ENCODE data around the gene MMP11. TPM values are rescaled to one million over a fixed set of nuclear protein-coding genes. Genes with fewer than 3 reads are reported as not detected.

MMP11 gene
- total RNA-seq, 1 experiment from 2014 or later: 7.4 TPM

DNA sequence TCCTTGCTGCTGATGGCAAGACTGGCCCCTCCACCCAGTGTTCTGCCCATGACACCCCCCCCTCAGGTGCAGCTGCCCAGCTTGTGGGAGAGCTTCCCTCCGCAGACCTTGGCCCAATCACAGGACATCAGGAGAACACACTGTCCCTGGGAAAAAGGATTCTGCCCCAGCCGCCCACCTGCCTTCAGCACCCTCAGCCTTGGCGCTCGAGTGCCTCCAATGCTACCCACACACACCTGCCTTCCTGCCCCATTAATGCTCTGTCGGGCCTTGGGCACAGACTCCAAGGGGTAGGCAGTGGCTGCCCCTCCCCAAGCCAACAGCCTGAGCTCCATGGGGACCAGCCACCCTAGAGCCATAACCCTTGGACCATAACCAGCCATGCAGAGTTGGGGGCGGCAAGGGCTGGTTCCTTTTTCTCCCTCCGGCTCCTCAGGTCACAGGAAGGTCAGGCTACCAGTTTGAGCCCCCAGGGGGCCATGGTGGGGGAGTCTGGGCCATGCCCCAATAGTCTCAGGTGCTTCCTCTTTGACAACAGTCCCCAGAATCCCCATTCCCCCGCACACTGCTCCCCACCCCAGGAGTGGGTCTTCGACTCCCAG, 20.5 kb upstream of the MMP11 start:
- Histone ChIP-seq H3K4me1 (ENCODE audit: control insufficient read depth in 1 of 2, insufficient read depth in 2 of 2, low read length in 2 of 2) (peaks cover 8 to 25% of the 10 kb centered on the region in 2 experiments), H2AFZ (ENCODE audit: low read depth, low read length, poor library complexity, severe bottlenecking) (no peak overlapping the region), H4K20me1 (ENCODE audit: insufficient read depth) (no peaks in the 10 kb centered on the region), H3K27me3 (ENCODE audit: insufficient read depth, low read length) (no peaks in the 10 kb centered on the region), H3K4me2 (ENCODE audit: low read length) (peak overlapping the region; percentile 94), H3K9ac (ENCODE audit: low read length) (peak overlapping the region; percentile 92), H3K9me3 (ENCODE audit: control insufficient read depth in 1 of 2, insufficient read depth in 1 of 2, low read depth in 1 of 2, low read length in 2 of 2) (no peaks in the 10 kb centered on the region), H3K79me2 (ENCODE audit: insufficient read depth, low read length) (no peaks in the 10 kb centered on the region), H3K9me2 (ENCODE audit: insufficient read depth) (no peaks in the 10 kb centered on the region), H3K36me3 (ENCODE audit: control insufficient read depth in 1 of 2, insufficient read depth in 2 of 2, low read length in 2 of 2) (no peaks in the 10 kb centered on the region), H3K4me3 (replicated peaks in 1 of 2; ENCODE audit: low read depth in 1 of 2, low read length in 2 of 2) (peak overlapping the region; percentile 65 to 81), H3K27ac (ENCODE audit: low read depth, low read length) (peak overlapping the region; percentile 86)
- ATAC-seq (no peak), DNase-seq (ENCODE audit: low read depth, low spot score) (no peak)
- CTCF ChIA-PET: interaction anchor here (0.6 kb wide), 1 partner anchor 18 kb away, joined by 3 read pairs; no protein-coding TSS in a partner anchor
- intact Hi-C loops (cut with micrococcal nuclease): no loop called here
- TF ChIP-seq CEBPB (IDR thresholded peaks at IDR 0.05; ENCODE audit: low read depth) (no peak), TCF7L2 (IDR thresholded peaks at IDR 0.05; ENCODE audit: borderline replicate concordance, extremely low read depth, insufficient read depth, insufficient read length) (no peak), ZNF274 (IDR thresholded peaks at IDR 0.05; ENCODE audit: low read depth, low read length) (no peak)
- TF ChIP-seq, protein P1, sequence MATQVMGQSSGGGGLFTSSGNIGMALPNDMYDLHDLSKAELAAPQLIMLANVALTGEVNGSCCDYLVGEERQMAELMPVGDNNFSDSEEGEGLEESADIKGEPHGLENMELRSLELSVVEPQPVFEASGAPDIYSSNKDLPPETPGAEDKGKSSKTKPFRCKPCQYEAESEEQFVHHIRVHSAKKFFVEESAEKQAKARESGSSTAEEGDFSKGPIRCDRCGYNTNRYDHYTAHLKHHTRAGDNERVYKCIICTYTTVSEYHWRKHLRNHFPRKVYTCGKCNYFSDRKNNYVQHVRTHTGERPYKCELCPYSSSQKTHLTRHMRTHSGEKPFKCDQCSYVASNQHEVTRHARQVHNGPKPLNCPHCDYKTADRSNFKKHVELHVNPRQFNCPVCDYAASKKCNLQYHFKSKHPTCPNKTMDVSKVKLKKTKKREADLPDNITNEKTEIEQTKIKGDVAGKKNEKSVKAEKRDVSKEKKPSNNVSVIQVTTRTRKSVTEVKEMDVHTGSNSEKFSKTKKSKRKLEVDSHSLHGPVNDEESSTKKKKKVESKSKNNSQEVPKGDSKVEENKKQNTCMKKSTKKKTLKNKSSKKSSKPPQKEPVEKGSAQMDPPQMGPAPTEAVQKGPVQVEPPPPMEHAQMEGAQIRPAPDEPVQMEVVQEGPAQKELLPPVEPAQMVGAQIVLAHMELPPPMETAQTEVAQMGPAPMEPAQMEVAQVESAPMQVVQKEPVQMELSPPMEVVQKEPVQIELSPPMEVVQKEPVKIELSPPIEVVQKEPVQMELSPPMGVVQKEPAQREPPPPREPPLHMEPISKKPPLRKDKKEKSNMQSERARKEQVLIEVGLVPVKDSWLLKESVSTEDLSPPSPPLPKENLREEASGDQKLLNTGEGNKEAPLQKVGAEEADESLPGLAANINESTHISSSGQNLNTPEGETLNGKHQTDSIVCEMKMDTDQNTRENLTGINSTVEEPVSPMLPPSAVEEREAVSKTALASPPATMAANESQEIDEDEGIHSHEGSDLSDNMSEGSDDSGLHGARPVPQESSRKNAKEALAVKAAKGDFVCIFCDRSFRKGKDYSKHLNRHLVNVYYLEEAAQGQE (IDR thresholded peaks at IDR 0.05; ENCODE audit: low read depth): no peak
- POLR2A ChIA-PET: interaction anchor here (0.9 to 1.2 kb wide), 4 partner anchors 15 to 36 kb away, joined by 3 to 6 read pairs (median 4); partner anchors contain the start of gene SMARCB1
- RAD21 ChIA-PET (ENCODE audit: low non-redundant PET in 1 of 2, low total read pairs in 2 of 2, uncharacterized antibody in 2 of 2, unreplicated experiment in 2 of 2): no interaction called here
- no TSS peak for BruUV-seq (replicated peaks)

Data from HCT116 (cell line).